CD4-positive, CD25-positive, alpha-beta regulatory T cell (primary cell): ENCODE measurements around the gene UQCRFS1. TPM values are rescaled to one million over a fixed set of nuclear protein-coding genes. Genes with fewer than 3 reads are reported as not detected.
"Not testable (repeated sequence)": the region's sequence is repeated elsewhere in the genome, so short reads cannot be mapped to it uniquely, and the experiment has no call there.

ENCODE experiments used
- ATAC-seq, 2 donors: fragments of 150-1000 bp; cut with Tn5 transposase; one replicate each; pipeline ENCODE4 v1.10.0; 2021; ENCODE audit warnings: low read depth in 2 of 2, moderate number of reproducible peaks in 2 of 2, moderate library complexity in 1 of 2
- DNase-seq, 3 donors: peaks; one replicate each; pipeline versions ENCODE4 v3.0.0 to v3.0.0-alpha.2; 2012 to 2022; ENCODE audit warnings: mixed read lengths in 1 of 3
- H3K27ac ChIP-seq: one replicate; pipeline ENCODE4 v1.7.0; 2013; ENCODE audit warnings: mild to moderate bottlenecking, low read length; ENCODE audit not compliant: insufficient read depth, poor library complexity, severe bottlenecking
- H3K27me3 ChIP-seq: one replicate; pipeline ENCODE4 v1.7.0; 2013; ENCODE audit warnings: low read length; ENCODE audit not compliant: control insufficient read depth, insufficient read depth
- H3K36me3 ChIP-seq: one replicate; pipeline ENCODE4 v1.7.0; 2013; ENCODE audit warnings: mild to moderate bottlenecking, low read length, moderate library complexity; ENCODE audit not compliant: control insufficient read depth, insufficient read depth
- H3K4me1 ChIP-seq: 2 replicates; pipeline ENCODE4 v1.7.0; 2013; ENCODE audit warnings: mild to moderate bottlenecking, low read length; ENCODE audit not compliant: insufficient read depth, control insufficient read depth, poor library complexity, severe bottlenecking
- H3K4me3 ChIP-seq: one replicate; pipeline ENCODE4 v1.7.0; 2013; ENCODE audit warnings: low read depth, mild to moderate bottlenecking, low read length, moderate library complexity
- H3K9me3 ChIP-seq, 2 experiments: 1 replicate in 1 of 2; 2 replicates in 1 of 2; pipeline ENCODE4 v1.7.0; 2013; ENCODE audit warnings: low read length in 2 of 2, mild to moderate bottlenecking in 1 of 2, moderate library complexity in 1 of 2; ENCODE audit not compliant: control insufficient read depth in 2 of 2
- H3K27ac Mint-ChIP-seq, 3 donors: one replicate each; pipeline ENCODE4 v1.8.0; 2020 to 2022; ENCODE audit warnings: mild to moderate bottlenecking in 3 of 3, mixed read lengths in 3 of 3, moderate library complexity in 2 of 3
- H3K27me3 Mint-ChIP-seq: one replicate; pipeline ENCODE4 v1.8.0; 2022; ENCODE audit warnings: mild to moderate bottlenecking, mixed read lengths
- H3K36me3 Mint-ChIP-seq: one replicate; pipeline ENCODE4 v1.8.0; 2020; ENCODE audit warnings: mixed read lengths
- H3K4me1 Mint-ChIP-seq, 4 donors: one replicate each; pipeline ENCODE4 v1.8.0; 2020 to 2022; ENCODE audit warnings: mixed read lengths in 4 of 4, mild to moderate bottlenecking in 1 of 4
- H3K4me3 Mint-ChIP-seq, 4 donors: one replicate each; pipeline ENCODE4 v1.8.0; 2020 to 2022; ENCODE audit warnings: mild to moderate bottlenecking in 4 of 4, mixed read lengths in 4 of 4, moderate library complexity in 3 of 4
- H3K9me3 Mint-ChIP-seq, 7 donors: one replicate each; pipeline ENCODE4 v1.8.0; 2020 to 2022; ENCODE audit warnings: mixed read lengths in 7 of 7, mild to moderate bottlenecking in 3 of 7, moderate library complexity in 2 of 7
- polyA plus RNA-seq, 4 donors: library from polyadenylated mRNA; unstranded; fragments of 300-500 nt; fragmentation: Illumina TruSeq; gene quantifications; one replicate each; pipeline ENCODE4 v1.2.3, GENCODE V29; 2021
- total RNA-seq: library from RNA; stranded (reverse); gene quantifications from one replicate; pipeline ENCODE4 v1.2.3, GENCODE V29; 2022

UQCRFS1 gene
- total and polyA plus RNA-seq, 5 donors from 2014 or later, result 27.2 to 108 (median 95.1) TPM

GRCh38 chr19:29212356-29212647, 649 bp downstream of the UQCRFS1 start:
- no peak for ATAC-seq
- Histone ChIP-seq H3K9me3 (no peaks in the 10 kb centered on the region), H3K36me3 (peaks cover 4% of the 10 kb centered on the region), H3K27me3 (no peaks in the 10 kb centered on the region), H3K27ac (peak overlapping the region; percentile 83), H3K4me3 (peak overlapping the region; percentile 94), H3K4me1 (peaks cover 31% of the 10 kb centered on the region)
- H3K9me3 Mint-ChIP-seq, result peaks cover 0 to 3% (median 2%) of the 10 kb centered on the region in 7 donors
- peak in 1 of 3 donors; percentile 47 for DNase-seq
- H3K4me3 Mint-ChIP-seq, result peak overlapping the region; percentile 93 to 98 (median 95)
- H3K36me3 Mint-ChIP-seq, result peaks cover 8% of the 10 kb centered on the region
- peaks cover 33 to 57% (median 40%) of the 10 kb centered on the region in 4 donors for H3K4me1 Mint-ChIP-seq
- peak overlapping the region; percentile 96 to 99 (median 96) for H3K27ac Mint-ChIP-seq
- H3K27me3 Mint-ChIP-seq, result peaks cover 6% of the 10 kb centered on the region

- peaks cover 6% of the 10 kb centered on the region for H3K27me3 Mint-ChIP-seq
- peaks cover 8% of the 10 kb centered on the region for H3K36me3 Mint-ChIP-seq
- Histone ChIP-seq H3K27ac (peak overlapping the region; percentile 83), H3K4me3 (peak overlapping the region; percentile 94), H3K27me3 (no peaks in the 10 kb centered on the region), H3K36me3 (peaks cover 9% of the 10 kb centered on the region), H3K4me1 (peaks cover 31% of the 10 kb centered on the region), H3K9me3 (no peaks in the 10 kb centered on the region)
- peak in 1 of 3 donors; percentile 6 for DNase-seq
- peaks cover 0 to 3% (median 2%) of the 10 kb centered on the region in 7 donors for H3K9me3 Mint-ChIP-seq
- peaks cover 36 to 59% (median 40%) of the 10 kb centered on the region in 4 donors for H3K4me1 Mint-ChIP-seq
- ATAC-seq, result no peak
- peak overlapping the region; percentile 96 to 99 (median 96) for H3K27ac Mint-ChIP-seq
- peak overlapping the region; percentile 93 to 98 (median 95) for H3K4me3 Mint-ChIP-seq
Measured at GRCh38 chr19:29211562-29212355, 1.2 kb downstream of the UQCRFS1 start.

- H3K9me3 Mint-ChIP-seq, ATAC-seq, H3K27me3 ChIP-seq, H3K27ac ChIP-seq, H3K27me3 Mint-ChIP-seq, H3K9me3 ChIP-seq, DNase-seq: not testable (repeated sequence)
- peak overlapping the region; percentile 93 to 98 (median 95) for H3K4me3 Mint-ChIP-seq
- Histone ChIP-seq H3K4me3 (peak overlapping the region; percentile 94), H3K36me3 (peaks cover 17% of the 10 kb centered on the region), H3K4me1 (peaks cover 31% of the 10 kb centered on the region)
- peak overlapping the region in 2 of 3 donors; percentile 96 to 99 for H3K27ac Mint-ChIP-seq
- peaks cover 42 to 66% (median 44%) of the 10 kb centered on the region in 4 donors for H3K4me1 Mint-ChIP-seq
- H3K36me3 Mint-ChIP-seq, result peaks cover 13% of the 10 kb centered on the region
Measured at GRCh38 chr19:29211041-29211440, 1.9 kb downstream of the UQCRFS1 start.

- not testable (repeated sequence) for ATAC-seq, H3K27me3 Mint-ChIP-seq, H3K9me3 ChIP-seq, H3K4me3 ChIP-seq, H3K27ac ChIP-seq, H3K9me3 Mint-ChIP-seq, DNase-seq, H3K27me3 ChIP-seq
- peaks cover 22% of the 10 kb centered on the region for H3K36me3 ChIP-seq
- Mint-ChIP-seq H3K4me1 (peaks cover 42 to 72% (median 49%) of the 10 kb centered on the region in 4 donors), H3K27ac (peak overlapping the region in 1 of 3 donors; percentile 25), H3K36me3 (peaks cover 17% of the 10 kb centered on the region), H3K4me3 (peak overlapping the region in 3 of 4 donors; percentile 62 to 95 (median 62))
- peaks cover 31% of the 10 kb centered on the region for H3K4me1 ChIP-seq
Measured at GRCh38 chr19:29210502-29210901, 2.4 kb downstream of the UQCRFS1 start.

- Mint-ChIP-seq H3K36me3 (peaks cover 19% of the 10 kb centered on the region), H3K4me1 (peaks cover 42 to 71% (median 56%) of the 10 kb centered on the region in 4 donors)
- not testable (repeated sequence) for ATAC-seq, DNase-seq, H3K27ac Mint-ChIP-seq, H3K27ac ChIP-seq, H3K27me3 Mint-ChIP-seq, H3K9me3 ChIP-seq, H3K4me3 ChIP-seq, H3K4me3 Mint-ChIP-seq, H3K9me3 Mint-ChIP-seq, H3K27me3 ChIP-seq
- Histone ChIP-seq H3K4me1 (peaks cover 25% of the 10 kb centered on the region), H3K36me3 (peaks cover 23% of the 10 kb centered on the region)
Measured at GRCh38 chr19:29207403-29208187, 5.4 kb downstream of the UQCRFS1 start.

GRCh38 chr19:29206453-29206852, 6.5 kb downstream of the UQCRFS1 start:
- Mint-ChIP-seq H3K27ac (peak overlapping the region in 1 of 3 donors; percentile 86), H3K4me3 (no peak overlapping the region), H3K36me3 (peaks cover 15% of the 10 kb centered on the region), H3K9me3 (peaks cover 0 to 3% (median 2%) of the 10 kb centered on the region in 7 donors), H3K27me3 (no peaks in the 10 kb centered on the region), H3K4me1 (peaks cover 33 to 62% (median 48%) of the 10 kb centered on the region in 4 donors)
- Histone ChIP-seq H3K4me3 (no peak overlapping the region), H3K27me3 (no peaks in the 10 kb centered on the region), H3K36me3 (peaks cover 23% of the 10 kb centered on the region), H3K4me1 (peaks cover 17% of the 10 kb centered on the region), H3K9me3 (no peaks in the 10 kb centered on the region), H3K27ac (no peak overlapping the region)
- DNase-seq (no peak), ATAC-seq (no peak)

- Mint-ChIP-seq H3K27me3 (no peaks in the 10 kb centered on the region), H3K36me3 (peaks cover 11% of the 10 kb centered on the region), H3K27ac (no peak overlapping the region), H3K4me1 (peaks cover 9 to 26% (median 24%) of the 10 kb centered on the region in 4 donors), H3K4me3 (no peak overlapping the region), H3K9me3 (peaks cover 0 to 8% (median 3%) of the 10 kb centered on the region in 7 donors)
- Histone ChIP-seq H3K4me1 (no peaks in the 10 kb centered on the region), H3K27ac (no peak overlapping the region), H3K4me3 (no peak overlapping the region), H3K36me3 (peaks cover 18% of the 10 kb centered on the region), H3K27me3 (no peaks in the 10 kb centered on the region), H3K9me3 (peaks cover 0 to 2% of the 10 kb centered on the region in 2 experiments)
- no peak for ATAC-seq
- DNase-seq, result no peak
Measured at GRCh38 chr19:29202281-29202680, 10.7 kb downstream of the UQCRFS1 start.
